Subcutaneous adipose tissue (tissue), 4 donors: ENCODE results near the gene MANSC4. TPM values are rescaled to one million over a fixed set of nuclear protein-coding genes. Genes with fewer than 3 reads are reported as not detected.

Source experiments
- CTCF ChIP-seq: fragments of 450-650 bp; IDR thresholded peaks from one replicate; pipeline ENCODE4 v1.5.1; 2016; ENCODE audit warnings: low read depth, mild to moderate bottlenecking, control low read depth, antibody characterized with exemption, moderate library complexity
- total RNA-seq, 4 donors: library from RNA; depleted of rRNA; stranded (reverse); fragments of >200 nt; gene quantifications; one replicate each; pipeline ENCODE4 v1.1.0, GENCODE V29; 2016

The MANSC4 gene
- total RNA-seq, 4 donors from 2014 or later = 0.85 TPM; not detected in 3

GRCh38 chr12:27810756-27811155, 30.7 kb upstream of the MANSC4 start:
- TF ChIP-seq CTCF = no peak

- no peak for TF ChIP-seq CTCF
Measured at GRCh38 chr12:27808841-27809240, 28.8 kb upstream of the MANSC4 start.

GRCh38 chr12:27807063-27807703, 27.1 kb upstream of the MANSC4 start:
- no peak for TF ChIP-seq CTCF

DNA sequence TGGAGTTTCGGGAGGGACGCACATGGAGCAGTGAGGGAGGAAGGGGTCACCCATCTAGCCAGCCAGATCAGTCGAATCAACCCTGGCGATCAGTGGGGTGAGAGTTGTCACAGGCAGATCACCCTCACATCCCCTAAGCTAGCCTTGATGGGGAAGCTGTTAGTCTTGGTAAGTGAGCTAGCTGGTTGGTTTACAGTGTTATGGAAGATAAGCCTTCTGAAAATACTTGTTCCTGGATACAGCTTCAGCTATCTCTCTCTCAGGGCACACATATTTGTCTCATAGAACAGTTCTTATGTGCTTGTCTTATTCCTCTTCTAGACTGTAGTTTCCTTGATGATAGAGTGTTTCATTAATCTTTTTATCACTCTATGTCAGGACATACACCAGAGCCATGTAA, 26.2 kb upstream of the MANSC4 start:
- no peak for TF ChIP-seq CTCF

DNA sequence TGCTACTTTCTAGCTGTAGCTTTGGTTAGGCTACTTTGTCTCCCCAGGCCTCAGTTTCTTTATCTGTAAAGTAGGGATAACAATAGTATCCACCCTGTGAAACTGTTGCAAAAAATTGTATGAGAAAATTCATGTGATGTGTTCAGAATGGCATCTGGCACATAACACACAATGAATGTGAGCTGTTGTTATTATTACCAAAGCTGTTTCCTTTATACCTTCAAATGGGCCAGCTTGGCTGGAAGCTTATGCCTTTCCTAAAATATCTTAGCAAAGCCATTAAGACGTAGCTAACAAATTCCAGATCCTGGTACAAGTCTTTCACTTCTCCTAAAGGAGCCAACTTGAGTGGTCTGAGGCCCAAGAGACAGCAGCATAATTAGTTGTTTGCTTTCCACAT, 25.2 kb upstream of the MANSC4 start:
- no peak for TF ChIP-seq CTCF

DNA sequence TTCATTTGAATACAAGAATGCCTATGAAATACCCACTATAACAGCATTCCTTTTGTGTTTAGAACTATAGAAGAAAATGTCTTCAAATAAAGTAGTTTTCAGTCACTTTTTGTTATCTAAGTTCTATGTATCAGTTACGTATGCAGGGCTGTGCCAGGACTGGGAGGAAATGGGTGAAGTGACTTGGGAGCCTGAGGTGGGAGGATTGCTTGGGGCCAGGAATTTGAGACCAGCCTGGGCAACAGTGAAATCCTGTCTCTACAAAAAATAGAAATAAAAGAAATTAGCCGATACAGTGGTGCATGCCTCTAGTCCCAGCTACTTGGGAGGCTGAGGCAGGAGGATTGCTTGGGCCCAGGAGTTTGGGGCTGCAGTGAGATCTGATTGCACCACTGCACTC, 22.9 kb upstream of the MANSC4 start:
- TF ChIP-seq CTCF = no peak

DNA sequence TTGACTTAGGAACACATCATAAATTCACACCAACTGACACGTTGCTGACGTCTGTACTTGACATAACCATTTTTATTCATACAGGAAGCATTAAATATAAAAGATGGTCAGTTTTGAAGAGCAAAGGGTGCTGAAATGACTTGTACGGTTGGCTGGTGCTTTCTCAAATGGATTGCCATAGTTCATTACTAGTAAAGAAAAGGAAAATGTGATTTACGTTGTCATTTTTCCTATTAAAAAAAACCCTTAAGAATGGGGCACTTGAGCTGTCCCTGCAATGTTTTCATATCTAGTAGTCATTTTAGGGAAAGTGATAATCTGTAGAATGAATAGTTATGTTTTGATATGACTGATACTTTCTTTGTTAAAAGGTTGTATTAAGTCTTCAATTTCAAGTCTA, 22.5 kb upstream of the MANSC4 start:
- TF ChIP-seq CTCF = no peak
